ENCODE results near the gene POU4F3. TPM values are rescaled to one million over a fixed set of nuclear protein-coding genes. Genes with fewer than 3 reads are reported as not detected.

The POU4F3 gene
- total and polyA plus RNA-seq, 4 experiments from 2014 or later, result not detected

DNA sequence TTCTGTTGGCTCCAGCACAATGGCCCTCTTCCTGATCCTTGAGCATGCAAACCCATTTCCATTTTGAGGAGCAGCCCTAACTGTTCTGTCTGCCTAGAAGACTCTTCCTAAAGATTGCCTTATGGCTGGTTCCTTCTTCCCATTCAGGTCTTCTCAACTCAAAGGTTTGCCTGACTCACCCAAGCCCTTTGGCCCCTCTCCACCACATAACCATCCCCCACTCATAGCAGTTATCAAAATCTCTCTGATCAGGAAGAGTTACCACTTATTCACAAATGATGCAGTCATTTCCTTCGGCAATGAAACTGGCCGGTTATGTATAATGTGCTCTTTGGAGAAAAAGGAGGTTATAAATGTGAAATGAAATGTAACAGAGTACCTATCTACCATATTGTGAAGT lies 8.9 kb upstream of the POU4F3 start:
- ChIA-PET CTCF (ENCODE audit: partially characterized antibody) (interaction anchor here (0.7 kb wide), 1 partner anchor 202 kb away, joined by 3 read pairs; no protein-coding TSS in a partner anchor), POLR2A (ENCODE audit: partially characterized antibody) (no interaction called here)
- Mint-ChIP-seq H3K4me1 (no peaks in the 10 kb centered on the region), H3K36me3 (no peaks in the 10 kb centered on the region), H3K27me3 (peaks cover 24 to 37% of the 10 kb centered on the region in 2 donors), H3K27ac (no peak overlapping the region), H3K4me3 (no peak overlapping the region), H3K9me3 (peaks cover 0 to 6% (median 0%) of the 10 kb centered on the region in 8 donors)
- Histone ChIP-seq H3K36me3 (ENCODE audit: insufficient read depth, low read length) (no peaks in the 10 kb centered on the region), H3K4me3 (ENCODE audit: low read length in 2 of 2) (no peak overlapping the region), H3K27ac (ENCODE audit: low read depth, low read length) (no peak overlapping the region), H3K27me3 (ENCODE audit: insufficient read depth, low read length) (peaks cover 2% of the 10 kb centered on the region), H3K9me3 (ENCODE audit: control insufficient read depth in 1 of 2, low read length in 2 of 2) (no peaks in the 10 kb centered on the region), H3K4me1 (ENCODE audit: insufficient read depth, low read length) (no peaks in the 10 kb centered on the region)
- intact Hi-C loops (cut with micrococcal nuclease), result no loop called here
- DNase-seq, result no peak

DNA sequence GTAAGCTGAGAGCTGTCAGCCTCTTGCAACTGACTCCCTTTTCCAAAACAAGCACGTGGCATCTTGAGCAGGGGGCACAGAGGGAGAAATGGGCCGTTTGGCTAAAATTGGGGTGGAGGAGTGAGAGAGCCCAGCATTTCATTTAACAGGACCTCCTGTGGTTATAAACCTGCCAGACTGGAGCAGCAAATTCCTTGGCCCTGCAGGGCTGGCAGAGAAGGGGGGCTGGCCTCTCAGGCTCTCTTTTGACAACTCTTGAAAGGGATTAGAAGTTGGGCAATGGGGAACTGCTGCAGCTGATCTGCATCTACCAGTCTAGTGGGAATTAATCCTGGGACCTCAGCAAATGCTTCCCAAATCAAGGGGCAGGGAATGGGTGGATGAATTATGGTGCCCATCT lies 7.2 kb upstream of the POU4F3 start:
- H3K4me1 Mint-ChIP-seq, result no peaks in the 10 kb centered on the region
- H3K4me1 ChIP-seq (ENCODE audit: insufficient read depth, low read length), result no peaks in the 10 kb centered on the region
- peaks cover 0 to 6% (median 0%) of the 10 kb centered on the region in 8 donors for H3K9me3 Mint-ChIP-seq
- POLR2A ChIA-PET (ENCODE audit: partially characterized antibody), result no interaction called here
- no peaks in the 10 kb centered on the region for H3K36me3 Mint-ChIP-seq
- no peak overlapping the region for H3K4me3 Mint-ChIP-seq
- H3K27ac Mint-ChIP-seq, result no peak overlapping the region
- H3K36me3 ChIP-seq (ENCODE audit: insufficient read depth, low read length), result no peaks in the 10 kb centered on the region
- intact Hi-C loops (cut with micrococcal nuclease), result no loop called here
- no peak overlapping the region for H3K27ac ChIP-seq (ENCODE audit: low read depth, low read length)
- no peaks in the 10 kb centered on the region for H3K9me3 ChIP-seq (ENCODE audit: control insufficient read depth in 1 of 2, low read length in 2 of 2)
- no peak for DNase-seq
- peaks cover 38 to 50% of the 10 kb centered on the region in 2 donors for H3K27me3 Mint-ChIP-seq
- CTCF ChIA-PET (ENCODE audit: partially characterized antibody), result no interaction called here
- H3K27me3 ChIP-seq (ENCODE audit: insufficient read depth, low read length), result peaks cover 2% of the 10 kb centered on the region
- H3K4me3 ChIP-seq (ENCODE audit: low read length in 2 of 2), result no peak overlapping the region

DNA sequence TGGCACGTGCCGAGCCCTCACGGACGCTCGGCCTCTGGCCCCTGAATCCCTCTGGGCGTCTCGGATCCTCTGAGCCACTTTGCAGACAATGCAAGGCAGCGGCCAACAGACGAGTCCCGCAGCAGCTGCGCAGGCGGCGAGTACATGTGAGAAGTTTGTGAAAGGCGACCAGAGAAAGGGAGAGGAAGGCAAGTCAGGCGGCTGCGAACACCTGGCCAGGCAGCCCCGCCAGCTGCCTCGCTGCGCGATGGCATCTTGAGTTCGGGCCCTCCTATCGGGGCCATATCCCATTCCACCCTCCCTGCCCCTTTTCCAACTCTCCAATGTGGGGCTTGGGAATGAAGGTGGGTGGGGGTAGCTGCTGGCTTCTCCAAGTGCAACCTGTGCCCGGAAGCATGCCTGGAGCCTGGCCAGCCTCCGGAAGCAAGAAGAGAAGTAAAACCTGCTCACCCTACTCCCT lies 4.5 kb upstream of the POU4F3 start:
- POLR2A ChIA-PET (ENCODE audit: partially characterized antibody), result no interaction called here
- Histone ChIP-seq H3K4me1 (ENCODE audit: insufficient read depth, low read length) (no peaks in the 10 kb centered on the region), H3K4me3 (ENCODE audit: low read length in 2 of 2) (no peak overlapping the region), H3K36me3 (ENCODE audit: insufficient read depth, low read length) (no peaks in the 10 kb centered on the region), H3K27ac (ENCODE audit: low read depth, low read length) (no peak overlapping the region), H3K9me3 (ENCODE audit: control insufficient read depth in 1 of 2, low read length in 2 of 2) (no peaks in the 10 kb centered on the region), H3K27me3 (ENCODE audit: insufficient read depth, low read length) (peaks cover 12% of the 10 kb centered on the region)
- Mint-ChIP-seq H3K36me3 (no peaks in the 10 kb centered on the region), H3K27me3 (peaks cover 53 to 62% of the 10 kb centered on the region in 2 donors), H3K4me3 (no peak overlapping the region), H3K27ac (no peak overlapping the region), H3K4me1 (peaks cover 0 to 6% (median 1%) of the 10 kb centered on the region in 4 donors), H3K9me3 (peaks cover 0 to 5% (median under 1%) of the 10 kb centered on the region in 8 donors)
- CTCF ChIA-PET (ENCODE audit: partially characterized antibody), result no interaction called here
- intact Hi-C loops (cut with micrococcal nuclease), result no loop called here
- DNase-seq, result peak in 1 of 5 donors; percentile 27

DNA sequence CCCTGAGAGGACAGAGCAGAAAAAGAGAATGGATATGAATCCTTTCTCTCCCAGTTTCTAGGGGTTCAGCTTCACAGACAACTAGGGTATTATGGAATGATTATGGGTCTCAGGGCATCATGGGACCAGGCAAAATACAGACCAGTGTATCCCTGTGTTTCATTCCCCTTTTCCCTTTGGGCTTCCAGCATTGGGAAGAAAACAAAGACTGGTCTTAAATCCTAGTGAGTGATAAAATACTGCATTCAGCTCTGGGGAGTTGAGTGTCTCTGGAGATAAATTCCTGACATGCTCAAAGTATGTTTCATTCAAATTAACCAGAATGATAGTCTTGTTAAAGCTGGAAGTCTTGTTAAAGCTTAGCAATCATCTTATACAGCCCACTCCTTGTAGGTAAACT lies 2.4 kb upstream of the POU4F3 start:
- intact Hi-C loops (cut with micrococcal nuclease), result no loop called here
- H3K4me3 Mint-ChIP-seq, result no peak overlapping the region
- peaks cover 0 to 12% (median 5%) of the 10 kb centered on the region in 8 donors for H3K9me3 Mint-ChIP-seq
- CTCF ChIA-PET (ENCODE audit: partially characterized antibody), result no interaction called here
- peaks cover 60 to 64% of the 10 kb centered on the region in 2 donors for H3K27me3 Mint-ChIP-seq
- H3K9me3 ChIP-seq (ENCODE audit: control insufficient read depth in 1 of 2, low read length in 2 of 2), result no peaks in the 10 kb centered on the region
- POLR2A ChIA-PET (ENCODE audit: partially characterized antibody), result no interaction called here
- no peak for DNase-seq
- H3K4me3 ChIP-seq (ENCODE audit: low read length in 2 of 2), result no peak overlapping the region
- H3K4me1 Mint-ChIP-seq, result peaks cover 0 to 19% (median 2%) of the 10 kb centered on the region in 4 donors
- peaks cover 30% of the 10 kb centered on the region for H3K27me3 ChIP-seq (ENCODE audit: insufficient read depth, low read length)
- peak overlapping the region in 1 of 7 donors; percentile 19 for H3K27ac Mint-ChIP-seq
- H3K36me3 Mint-ChIP-seq, result no peaks in the 10 kb centered on the region
- no peaks in the 10 kb centered on the region for H3K4me1 ChIP-seq (ENCODE audit: insufficient read depth, low read length)
- H3K27ac ChIP-seq (ENCODE audit: low read depth, low read length), result no peak overlapping the region
- no peaks in the 10 kb centered on the region for H3K36me3 ChIP-seq (ENCODE audit: insufficient read depth, low read length)

DNA sequence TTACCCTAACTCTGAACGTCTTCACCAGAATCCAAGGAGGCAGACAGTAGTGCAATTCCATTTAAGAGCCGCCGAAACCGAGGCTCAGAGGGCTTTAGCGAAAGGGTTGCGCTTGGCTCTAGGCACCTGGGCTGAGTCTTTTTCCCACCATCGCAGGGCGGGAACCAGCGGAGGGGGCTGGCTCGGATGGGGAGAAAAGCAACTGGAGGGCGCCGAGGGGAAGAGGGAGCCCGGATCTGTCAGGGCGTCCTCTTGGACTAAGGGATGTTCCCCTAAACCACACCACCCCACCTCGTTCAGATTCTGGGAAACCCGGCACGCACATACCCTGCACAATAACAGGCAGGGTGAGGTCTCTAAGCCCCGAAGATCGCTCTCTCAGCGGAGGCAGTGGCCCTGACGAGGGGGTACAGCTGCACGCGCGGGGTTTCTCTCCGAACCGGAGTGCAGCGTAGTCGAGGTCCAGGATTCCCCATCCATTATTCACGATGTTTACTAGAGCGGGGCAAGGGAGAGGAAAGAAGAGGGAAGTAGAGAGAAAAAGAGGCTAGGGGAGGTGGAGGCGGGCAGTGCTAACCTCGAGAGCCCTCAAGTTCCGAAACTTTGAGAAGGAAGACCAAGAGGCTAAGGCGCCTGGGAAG lies 1.3 kb upstream of the POU4F3 start:
- intact Hi-C loops (cut with micrococcal nuclease), result no loop called here
- Histone ChIP-seq H3K27ac (ENCODE audit: low read depth, low read length) (no peak overlapping the region), H3K9me3 (ENCODE audit: control insufficient read depth in 1 of 2, low read length in 2 of 2) (no peaks in the 10 kb centered on the region), H3K27me3 (ENCODE audit: insufficient read depth, low read length) (peaks cover 30% of the 10 kb centered on the region), H3K4me1 (ENCODE audit: insufficient read depth, low read length) (no peaks in the 10 kb centered on the region), H3K36me3 (ENCODE audit: insufficient read depth, low read length) (no peaks in the 10 kb centered on the region), H3K4me3 (ENCODE audit: low read length in 2 of 2) (no peak overlapping the region)
- Mint-ChIP-seq H3K4me3 (no peak overlapping the region), H3K9me3 (peaks cover 0 to 13% (median 6%) of the 10 kb centered on the region in 8 donors), H3K4me1 (peaks cover 0 to 19% (median 2%) of the 10 kb centered on the region in 4 donors), H3K27ac (no peak overlapping the region), H3K36me3 (no peaks in the 10 kb centered on the region), H3K27me3 (peaks cover 64 to 67% of the 10 kb centered on the region in 2 donors)
- ChIA-PET CTCF (ENCODE audit: partially characterized antibody) (no interaction called here), POLR2A (ENCODE audit: partially characterized antibody) (no interaction called here)
- DNase-seq, result no peak

DNA sequence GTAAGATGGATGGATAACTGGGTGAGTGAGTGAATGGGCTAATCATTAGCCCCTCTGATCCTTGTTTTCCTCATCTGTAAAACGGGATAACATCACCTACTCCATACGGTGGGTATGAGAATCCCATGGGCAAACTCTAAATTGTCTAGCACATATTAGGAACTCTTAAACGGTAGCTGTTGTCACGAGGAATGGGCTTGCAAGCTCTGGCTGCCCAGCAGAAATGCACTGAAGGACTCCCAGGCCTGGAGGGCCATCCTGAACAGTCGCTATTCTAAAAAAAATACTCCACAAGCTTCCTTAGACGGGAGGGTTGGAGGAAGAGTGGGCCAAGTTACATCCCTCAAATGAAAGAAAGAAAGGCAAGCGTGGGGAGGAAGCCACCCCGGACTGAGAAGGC lies 711 bp upstream of the POU4F3 start:
- intact Hi-C loops (cut with micrococcal nuclease), result no loop called here
- POLR2A ChIA-PET (ENCODE audit: partially characterized antibody), result no interaction called here
- Mint-ChIP-seq H3K4me1 (peaks cover 0 to 19% (median 2%) of the 10 kb centered on the region in 4 donors), H3K27me3 (peaks cover 64 to 71% of the 10 kb centered on the region in 2 donors), H3K4me3 (peak overlapping the region in 1 of 8 donors; percentile 54), H3K9me3 (peaks cover 0 to 16% (median 7%) of the 10 kb centered on the region in 8 donors), H3K36me3 (no peaks in the 10 kb centered on the region), H3K27ac (no peak overlapping the region)
- CTCF ChIA-PET (ENCODE audit: partially characterized antibody), result no interaction called here
- Histone ChIP-seq H3K27ac (ENCODE audit: low read depth, low read length) (no peak overlapping the region), H3K4me3 (ENCODE audit: low read length in 2 of 2) (no peak overlapping the region), H3K9me3 (ENCODE audit: control insufficient read depth in 1 of 2, low read length in 2 of 2) (no peaks in the 10 kb centered on the region), H3K36me3 (ENCODE audit: insufficient read depth, low read length) (no peaks in the 10 kb centered on the region), H3K4me1 (ENCODE audit: insufficient read depth, low read length) (no peaks in the 10 kb centered on the region), H3K27me3 (ENCODE audit: insufficient read depth, low read length) (peaks cover 30% of the 10 kb centered on the region)
- DNase-seq, result no peak

DNA sequence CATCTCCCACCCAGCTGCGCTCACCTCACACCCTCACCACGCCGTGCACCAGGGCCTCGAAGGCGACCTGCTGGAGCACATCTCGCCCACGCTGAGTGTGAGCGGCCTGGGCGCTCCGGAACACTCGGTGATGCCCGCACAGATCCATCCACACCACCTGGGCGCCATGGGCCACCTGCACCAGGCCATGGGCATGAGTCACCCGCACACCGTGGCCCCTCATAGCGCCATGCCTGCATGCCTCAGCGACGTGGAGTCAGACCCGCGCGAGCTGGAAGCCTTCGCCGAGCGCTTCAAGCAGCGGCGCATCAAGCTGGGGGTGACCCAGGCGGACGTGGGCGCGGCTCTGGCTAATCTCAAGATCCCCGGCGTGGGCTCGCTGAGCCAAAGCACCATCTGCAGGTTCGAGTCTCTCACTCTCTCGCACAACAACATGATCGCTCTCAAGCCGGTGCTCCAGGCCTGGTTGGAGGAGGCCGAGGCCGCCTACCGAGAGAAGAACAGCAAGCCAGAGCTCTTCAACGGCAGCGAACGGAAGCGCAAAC lies 1.1 kb downstream of the POU4F3 start:
- ChIA-PET POLR2A (ENCODE audit: partially characterized antibody) (no interaction called here), CTCF (ENCODE audit: partially characterized antibody) (no interaction called here)
- intact Hi-C loops (cut with micrococcal nuclease), result no loop called here
- no peaks in the 10 kb centered on the region for H3K36me3 Mint-ChIP-seq
- Histone ChIP-seq H3K9me3 (ENCODE audit: control insufficient read depth in 1 of 2, low read length in 2 of 2) (no peaks in the 10 kb centered on the region), H3K27me3 (ENCODE audit: insufficient read depth, low read length) (peaks cover 33% of the 10 kb centered on the region), H3K4me1 (ENCODE audit: insufficient read depth, low read length) (no peaks in the 10 kb centered on the region), H3K36me3 (ENCODE audit: insufficient read depth, low read length) (no peaks in the 10 kb centered on the region), H3K4me3 (ENCODE audit: low read length in 2 of 2) (no peak overlapping the region), H3K27ac (ENCODE audit: low read depth, low read length) (no peak overlapping the region)
- peak overlapping the region in 1 of 7 donors; percentile 29 for H3K27ac Mint-ChIP-seq
- peaks cover 4 to 30% (median 8%) of the 10 kb centered on the region in 4 donors for H3K4me1 Mint-ChIP-seq
- no peak for DNase-seq
- H3K4me3 Mint-ChIP-seq, result peak overlapping the region in 1 of 8 donors; percentile 2
- peaks cover 0 to 13% (median 5%) of the 10 kb centered on the region in 8 donors for H3K9me3 Mint-ChIP-seq
- peaks cover 64 to 68% of the 10 kb centered on the region in 2 donors for H3K27me3 Mint-ChIP-seq

Data from CD4-positive, alpha-beta memory T cell (primary cell).